Naive B cell (primary cell): ENCODE results near the gene SH3RF3. TPM values are rescaled to one million over a fixed set of nuclear protein-coding genes. Genes with fewer than 3 reads are reported as not detected.

Source experiments
- ATAC-seq, 2 donors: fragments of 150-1000 bp; cut with Tn5 transposase; 2 replicates each; pipeline ENCODE4 v1.10.0; 2021; ENCODE audit warnings: low read depth in 2 of 2, mild to moderate bottlenecking in 2 of 2, moderate library complexity in 2 of 2
- DNase-seq: peaks from one replicate; pipeline ENCODE4 v3.0.0; 2022
- H3K27ac Mint-ChIP-seq, 6 donors: one replicate each; pipeline ENCODE4 v1.8.0; 2020 to 2022; ENCODE audit warnings: mild to moderate bottlenecking in 6 of 6, mixed read lengths in 6 of 6, moderate library complexity in 5 of 6, inconsistent platforms in 2 of 6
- H3K27me3 Mint-ChIP-seq, 3 donors: one replicate each; pipeline ENCODE4 v1.8.0; 2021 to 2022; ENCODE audit warnings: mixed read lengths in 3 of 3, mild to moderate bottlenecking in 1 of 3
- H3K36me3 Mint-ChIP-seq, 2 donors: one replicate each; pipeline ENCODE4 v1.8.0; 2020 to 2022; ENCODE audit warnings: mixed read lengths in 2 of 2, inconsistent platforms in 1 of 2, mild to moderate bottlenecking in 1 of 2
- H3K4me1 Mint-ChIP-seq, 3 donors: one replicate each; pipeline ENCODE4 v1.8.0; 2020 to 2022; ENCODE audit warnings: mixed read lengths in 3 of 3, inconsistent platforms in 1 of 3, mild to moderate bottlenecking in 1 of 3, moderate library complexity in 1 of 3
- H3K4me3 Mint-ChIP-seq, 8 donors: one replicate each; pipeline ENCODE4 v1.8.0; 2020 to 2022; ENCODE audit warnings: mild to moderate bottlenecking in 8 of 8, mixed read lengths in 8 of 8, moderate library complexity in 8 of 8, inconsistent platforms in 2 of 8
- H3K9me3 Mint-ChIP-seq, 7 donors: one replicate each; pipeline ENCODE4 v1.8.0; 2020 to 2022; ENCODE audit warnings: mixed read lengths in 7 of 7, mild to moderate bottlenecking in 5 of 7, inconsistent platforms in 2 of 7, moderate library complexity in 1 of 7
- polyA plus RNA-seq, 6 donors: library from polyadenylated mRNA; unstranded; fragments of 300-500 nt; fragmentation: Illumina TruSeq; gene quantifications; one replicate each; pipeline ENCODE4 v1.2.3, GENCODE V29; 2021; ENCODE audit warnings: low read depth in 6 of 6

Gene SH3RF3
- polyA plus RNA-seq, 6 donors from 2014 or later = 0.05 to 0.76 (median 0.64) TPM; not detected in 1

DNA sequence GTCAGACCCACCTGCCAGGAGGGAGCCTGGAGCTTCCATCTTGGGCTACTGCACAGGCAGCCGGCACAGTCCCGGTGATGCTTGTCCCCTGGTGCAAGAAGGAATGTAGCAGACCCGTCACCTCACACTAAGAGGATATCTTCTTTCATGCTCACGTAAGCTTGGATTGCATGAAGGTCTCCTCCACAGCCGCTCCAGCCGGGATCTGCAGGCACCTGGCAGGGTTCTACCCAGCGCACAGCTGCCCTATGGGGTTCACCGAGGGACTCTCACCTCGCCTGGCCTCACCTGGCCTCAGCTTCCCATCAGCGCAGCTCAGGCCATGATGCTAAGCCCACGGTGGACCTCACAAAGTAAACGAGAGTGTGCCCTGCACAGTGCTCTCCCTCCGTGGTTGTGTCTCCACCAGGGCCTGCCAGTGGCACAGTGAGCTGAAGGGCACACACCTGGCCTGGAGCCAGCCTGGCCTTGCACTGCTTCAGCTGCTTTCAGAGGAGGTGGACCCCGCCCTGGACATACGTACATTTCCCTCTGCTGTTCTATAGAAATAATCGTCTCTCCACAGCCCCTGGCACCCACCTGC is 245.6 kb downstream of the SH3RF3 start:
- H3K9me3 Mint-ChIP-seq = no peaks in the 10 kb centered on the region
- DNase-seq = no peak

DNA sequence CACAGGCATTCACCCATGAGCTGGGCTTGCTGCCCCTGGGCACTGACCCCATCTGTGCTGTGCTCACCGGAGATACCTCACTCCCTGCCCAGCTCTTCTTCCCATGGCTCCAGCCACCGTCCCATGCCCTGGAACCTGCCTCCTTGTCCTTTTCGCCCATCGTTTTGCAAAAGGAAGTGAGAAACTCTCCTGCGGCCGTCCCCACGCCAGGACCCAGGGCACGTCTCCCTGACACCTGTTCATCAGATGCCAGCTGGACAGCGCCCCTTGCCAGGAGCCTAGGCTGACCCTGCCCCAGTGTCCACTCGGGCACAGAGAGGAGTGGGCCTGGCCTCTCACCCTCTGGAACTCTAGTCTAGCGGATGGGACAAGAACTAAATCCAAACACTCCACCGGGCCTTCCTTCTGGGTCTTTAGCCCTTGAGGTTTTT is 246.1 kb downstream of the SH3RF3 start:
- no peak for DNase-seq
- Mint-ChIP-seq H3K36me3 (no peaks in the 10 kb centered on the region), H3K27me3 (no peaks in the 10 kb centered on the region), H3K4me3 (no peak overlapping the region), H3K27ac (no peak overlapping the region), H3K9me3 (no peaks in the 10 kb centered on the region), H3K4me1 (no peaks in the 10 kb centered on the region)
- no peak for ATAC-seq

More for the DNA sequence above, 245.6 kb downstream of the SH3RF3 start:
- Mint-ChIP-seq H3K4me3 (no peak overlapping the region), H3K36me3 (no peaks in the 10 kb centered on the region), H3K27me3 (no peaks in the 10 kb centered on the region), H3K27ac (no peak overlapping the region), H3K4me1 (no peaks in the 10 kb centered on the region)
- no peak for ATAC-seq

DNA sequence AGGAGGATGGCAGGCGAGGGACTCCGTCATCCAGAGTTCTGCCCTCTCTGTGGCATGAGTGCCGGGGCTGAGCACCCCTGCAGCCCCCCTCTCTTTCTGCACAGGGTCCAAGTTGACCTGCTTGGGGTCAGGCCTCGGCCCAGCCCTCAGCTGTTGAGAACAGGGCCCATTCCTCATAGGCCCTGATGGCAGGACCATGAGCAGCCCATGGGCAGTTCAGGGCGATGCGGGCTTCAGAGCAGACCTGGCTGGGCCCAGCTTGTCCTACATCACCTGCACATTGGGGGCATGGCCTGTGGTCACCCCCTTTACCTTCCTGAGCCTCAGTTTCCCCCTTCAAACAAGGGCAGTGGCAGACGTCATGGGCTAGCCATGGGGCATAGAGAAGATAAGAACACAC is 246.7 kb downstream of the SH3RF3 start:
- ATAC-seq (no peak), DNase-seq (no peak)
- no peaks in the 10 kb centered on the region for H3K4me1 Mint-ChIP-seq
- no peaks in the 10 kb centered on the region for H3K27me3 Mint-ChIP-seq
- no peak overlapping the region for H3K4me3 Mint-ChIP-seq
- no peaks in the 10 kb centered on the region for H3K36me3 Mint-ChIP-seq
- no peaks in the 10 kb centered on the region for H3K9me3 Mint-ChIP-seq
- no peak overlapping the region for H3K27ac Mint-ChIP-seq

DNA sequence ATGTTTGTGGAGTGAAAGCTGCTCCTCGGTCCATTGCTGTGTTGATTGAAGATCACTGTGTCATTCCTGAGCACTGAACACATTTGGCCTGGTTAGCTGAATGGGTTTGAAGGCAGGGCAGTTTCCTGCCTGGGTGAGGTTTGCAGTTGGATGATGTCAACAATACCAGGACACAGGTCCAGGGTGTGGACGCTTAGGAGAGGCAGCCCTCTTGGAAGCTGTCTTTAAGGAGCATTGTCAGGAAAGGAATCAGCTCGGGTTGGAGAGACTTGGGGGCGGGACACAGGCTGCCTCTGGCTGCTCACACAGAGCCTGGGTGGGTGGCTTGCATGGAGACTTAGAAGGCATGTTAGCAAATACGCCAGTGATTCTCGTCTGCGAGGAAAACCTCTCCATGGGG is 247.1 kb downstream of the SH3RF3 start:
- ATAC-seq = no peak
- DNase-seq = no peak
- H3K9me3 Mint-ChIP-seq = no peaks in the 10 kb centered on the region
- H3K4me3 Mint-ChIP-seq = no peak overlapping the region
- no peaks in the 10 kb centered on the region for H3K36me3 Mint-ChIP-seq
- H3K27me3 Mint-ChIP-seq = no peaks in the 10 kb centered on the region
- H3K27ac Mint-ChIP-seq = no peak overlapping the region
- no peaks in the 10 kb centered on the region for H3K4me1 Mint-ChIP-seq

DNA sequence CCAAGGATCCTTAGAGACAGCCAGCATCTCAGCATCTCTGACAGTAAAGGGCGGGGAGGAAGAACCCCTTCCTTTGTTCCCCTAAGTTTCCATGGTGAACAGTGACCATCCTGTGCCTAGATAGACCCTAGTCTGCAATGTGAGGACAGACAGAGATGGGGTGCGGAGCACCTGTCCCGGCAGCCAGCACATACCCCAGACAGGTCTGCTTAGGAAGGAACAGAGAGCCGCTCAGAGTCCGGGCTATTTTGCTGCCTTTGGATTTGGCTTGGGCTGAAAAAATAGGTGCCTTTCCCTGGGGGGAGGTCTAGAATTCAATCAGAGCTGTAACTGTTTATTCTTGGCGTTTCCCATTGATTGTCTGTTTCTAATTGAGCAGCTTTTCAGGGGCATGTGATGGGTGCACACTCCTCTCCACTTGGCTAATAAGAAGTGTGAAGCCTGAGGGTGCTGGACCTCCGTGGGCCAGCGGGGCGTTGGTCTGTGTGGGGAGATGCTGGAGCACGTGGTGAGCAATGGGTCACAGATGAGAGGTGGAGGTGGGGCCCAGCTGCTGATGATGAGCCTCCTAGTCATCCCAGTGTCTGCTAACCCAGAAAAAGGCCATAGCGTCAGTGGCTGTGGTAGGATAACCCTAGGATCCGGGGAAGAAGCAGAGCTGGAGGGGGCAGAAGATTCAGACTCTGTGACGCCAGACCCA is 247.9 kb downstream of the SH3RF3 start:
- no peaks in the 10 kb centered on the region for H3K9me3 Mint-ChIP-seq
- H3K27me3 Mint-ChIP-seq = no peaks in the 10 kb centered on the region
- ATAC-seq (no peak), DNase-seq (no peak)
- peak overlapping the region in 1 of 6 donors; percentile 73 for H3K27ac Mint-ChIP-seq
- no peaks in the 10 kb centered on the region for H3K4me1 Mint-ChIP-seq
- H3K4me3 Mint-ChIP-seq = no peak overlapping the region
- no peaks in the 10 kb centered on the region for H3K36me3 Mint-ChIP-seq

DNA sequence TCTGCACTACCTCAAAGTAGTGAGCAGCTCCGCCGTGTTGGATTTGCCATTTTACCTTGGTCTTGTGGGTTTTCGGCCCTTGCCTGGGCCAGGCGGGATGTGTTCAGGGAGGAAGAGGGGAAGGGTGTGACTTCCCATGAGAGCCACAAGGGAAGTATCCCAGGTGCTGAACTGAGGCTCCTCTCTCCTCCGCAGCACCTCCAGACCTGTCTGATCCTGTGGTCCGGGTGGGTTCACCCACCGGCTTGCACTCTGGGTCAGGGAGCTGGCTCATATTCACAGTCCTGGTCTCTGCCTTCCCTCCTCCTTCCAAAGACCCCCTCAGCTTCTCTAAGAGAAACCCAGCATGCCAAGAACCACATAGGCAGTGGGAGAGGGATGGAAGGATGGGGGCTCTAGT is 249.0 kb downstream of the SH3RF3 start:
- no peaks in the 10 kb centered on the region for H3K9me3 Mint-ChIP-seq
- no peaks in the 10 kb centered on the region for H3K36me3 Mint-ChIP-seq
- no peaks in the 10 kb centered on the region for H3K4me1 Mint-ChIP-seq
- ATAC-seq (no peak), DNase-seq (no peak)
- H3K27me3 Mint-ChIP-seq = no peaks in the 10 kb centered on the region
- H3K4me3 Mint-ChIP-seq = no peak overlapping the region
- no peak overlapping the region for H3K27ac Mint-ChIP-seq

DNA sequence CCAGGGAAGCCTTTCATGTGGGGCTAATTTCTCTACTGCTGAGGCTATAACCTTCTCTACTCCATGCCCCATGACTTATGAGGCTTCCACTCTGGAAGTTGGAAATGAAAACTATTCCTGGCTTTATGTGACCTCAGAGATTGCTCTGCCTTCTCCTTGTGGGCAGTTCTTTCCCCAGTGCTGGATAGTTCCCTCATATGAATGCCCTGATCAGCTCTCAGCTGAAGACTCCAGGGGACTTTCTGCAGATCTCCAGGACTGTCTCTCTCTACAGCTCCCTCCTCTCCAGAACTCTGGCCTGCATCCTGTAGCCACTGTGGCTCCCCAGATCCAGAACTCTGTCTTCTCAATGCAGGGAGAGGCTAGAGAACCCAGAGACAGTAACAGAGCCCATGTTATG is 249.7 kb downstream of the SH3RF3 start:
- H3K27ac Mint-ChIP-seq = no peak overlapping the region
- no peaks in the 10 kb centered on the region for H3K9me3 Mint-ChIP-seq
- no peak for DNase-seq
- H3K4me1 Mint-ChIP-seq = no peaks in the 10 kb centered on the region
- H3K36me3 Mint-ChIP-seq = no peaks in the 10 kb centered on the region
- H3K4me3 Mint-ChIP-seq = peak overlapping the region in 1 of 8 donors; percentile 32
- no peak for ATAC-seq
- no peaks in the 10 kb centered on the region for H3K27me3 Mint-ChIP-seq

DNA sequence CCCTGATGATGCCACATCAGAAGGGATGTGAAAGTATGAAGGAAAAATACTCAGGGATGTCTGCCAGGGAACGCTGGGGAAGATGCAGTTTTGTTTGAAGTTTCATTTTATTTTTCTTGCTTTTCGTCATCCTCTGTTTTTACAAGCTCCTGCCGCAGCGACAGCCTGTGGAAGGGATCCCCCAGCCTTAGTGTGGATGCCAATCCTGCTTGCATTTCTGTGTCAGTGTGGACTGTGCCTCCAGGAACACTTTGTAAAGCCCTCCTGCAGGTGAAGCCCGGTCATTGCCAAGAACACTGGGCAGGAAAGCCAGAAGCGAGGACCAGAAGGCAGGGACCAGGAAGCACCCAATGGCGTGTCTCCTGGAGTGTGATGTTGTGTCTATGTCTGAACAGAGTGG is 250.5 kb downstream of the SH3RF3 start:
- DNase-seq (no peak), ATAC-seq (no peak)
- H3K9me3 Mint-ChIP-seq = no peaks in the 10 kb centered on the region
- no peaks in the 10 kb centered on the region for H3K4me1 Mint-ChIP-seq
- no peak overlapping the region for H3K27ac Mint-ChIP-seq
- H3K36me3 Mint-ChIP-seq = no peaks in the 10 kb centered on the region
- H3K4me3 Mint-ChIP-seq = no peak overlapping the region
- H3K27me3 Mint-ChIP-seq = no peaks in the 10 kb centered on the region

DNA sequence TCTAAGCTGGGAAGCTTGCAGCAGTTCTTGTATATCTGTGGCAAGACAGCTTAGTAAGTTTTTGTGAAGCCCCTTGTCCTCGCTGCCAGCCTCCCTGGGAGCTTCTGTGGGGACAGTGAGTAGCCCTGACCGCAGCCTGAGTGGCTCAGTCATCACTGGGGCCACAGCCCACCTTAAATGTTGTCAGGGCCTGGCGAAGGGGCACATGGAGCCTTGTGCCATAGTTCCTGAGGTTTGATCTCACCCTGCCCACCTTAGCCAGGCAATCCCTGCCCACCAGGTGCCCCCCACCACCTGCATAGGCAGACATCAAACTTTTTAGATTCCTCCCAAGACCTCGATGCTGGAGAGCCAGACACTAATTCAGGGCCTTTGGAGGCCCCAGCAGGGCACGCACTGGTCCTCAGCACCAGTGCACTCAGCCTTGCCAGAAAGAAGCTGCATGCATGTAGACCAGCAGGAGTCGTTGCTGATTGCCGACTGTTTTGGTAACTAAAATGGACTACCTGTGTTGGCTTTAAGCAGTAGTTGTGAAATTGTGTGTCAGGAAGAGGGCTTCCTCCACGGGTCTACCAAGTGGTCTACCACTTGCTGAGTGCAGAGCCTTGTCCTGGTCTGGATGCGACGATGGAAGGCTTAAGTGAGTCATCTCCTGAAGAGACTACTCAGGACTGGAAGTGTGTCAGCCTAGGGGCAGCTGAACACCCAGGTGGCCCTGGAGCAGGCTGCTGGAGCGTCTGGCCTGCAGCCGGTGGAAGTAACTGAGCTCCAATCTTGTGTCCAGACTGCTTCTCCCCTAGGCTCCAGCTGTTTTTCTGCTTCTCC is 251.7 kb downstream of the SH3RF3 start:
- Mint-ChIP-seq H3K36me3 (no peaks in the 10 kb centered on the region), H3K4me1 (no peaks in the 10 kb centered on the region), H3K27ac (no peak overlapping the region), H3K27me3 (no peaks in the 10 kb centered on the region), H3K9me3 (no peaks in the 10 kb centered on the region), H3K4me3 (no peak overlapping the region)
- DNase-seq (no peak), ATAC-seq (no peak)

DNA sequence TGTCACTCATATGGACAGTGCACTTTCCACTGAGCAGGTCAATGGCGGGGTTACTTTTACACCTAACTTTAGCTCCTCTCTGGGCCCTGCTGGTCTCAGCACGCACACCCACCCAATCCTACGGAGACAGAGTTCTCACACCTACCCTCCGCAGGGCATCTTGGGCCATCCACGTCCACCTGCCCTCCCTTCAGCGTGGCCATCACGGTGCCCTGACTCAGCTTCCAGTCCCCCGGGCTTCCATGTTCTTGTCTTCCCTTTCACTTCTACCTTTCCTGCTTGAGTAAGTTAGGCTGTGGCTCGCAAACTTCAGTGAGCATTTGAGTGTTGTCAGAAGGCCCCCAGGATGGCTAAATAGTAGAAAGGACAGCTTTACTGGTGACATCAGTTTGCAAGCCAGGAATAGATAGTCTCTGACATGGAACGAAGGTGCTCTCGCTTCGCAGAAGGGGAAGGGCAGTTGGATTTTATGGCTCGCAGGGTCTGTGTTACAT is 252.4 kb downstream of the SH3RF3 start:
- ATAC-seq (no peak), DNase-seq (no peak)
- no peak overlapping the region for H3K27ac Mint-ChIP-seq
- no peak overlapping the region for H3K4me3 Mint-ChIP-seq
- no peaks in the 10 kb centered on the region for H3K36me3 Mint-ChIP-seq
- no peaks in the 10 kb centered on the region for H3K27me3 Mint-ChIP-seq
- no peaks in the 10 kb centered on the region for H3K4me1 Mint-ChIP-seq
- H3K9me3 Mint-ChIP-seq = no peaks in the 10 kb centered on the region

DNA sequence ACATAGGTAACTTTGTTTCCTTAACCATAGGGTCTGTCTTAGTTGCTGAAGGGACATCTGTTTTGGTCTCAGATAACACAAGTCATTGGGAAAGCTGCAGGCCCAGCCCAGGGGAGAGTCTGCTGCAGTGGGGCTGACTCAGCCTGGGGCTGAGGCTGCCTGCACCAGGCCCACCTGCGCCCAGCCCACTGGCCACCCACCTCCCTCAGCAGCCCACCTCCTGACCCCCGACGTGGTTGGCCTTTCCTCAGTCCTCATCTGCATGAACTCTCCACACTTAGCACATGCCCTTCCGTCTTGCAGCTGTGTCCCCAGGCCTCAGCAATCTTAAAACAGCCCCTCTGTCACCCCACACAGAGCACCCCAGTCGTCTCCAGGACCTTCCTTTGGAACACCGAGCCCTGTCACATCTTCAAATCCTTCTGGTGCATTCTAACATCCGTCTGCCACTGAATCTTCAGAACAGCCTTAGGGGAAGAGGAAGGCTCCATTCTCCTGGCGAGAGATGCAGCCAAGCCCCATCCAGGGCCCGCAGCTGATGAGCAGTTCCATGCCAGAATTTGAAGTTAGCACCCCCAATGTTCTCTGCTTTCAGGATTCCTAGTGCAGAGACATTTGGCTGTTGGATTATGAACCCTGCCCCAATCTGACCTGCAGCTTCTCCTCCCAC is 253.4 kb downstream of the SH3RF3 start:
- no peaks in the 10 kb centered on the region for H3K4me1 Mint-ChIP-seq
- no peak for DNase-seq
- ATAC-seq = no peak

DNA sequence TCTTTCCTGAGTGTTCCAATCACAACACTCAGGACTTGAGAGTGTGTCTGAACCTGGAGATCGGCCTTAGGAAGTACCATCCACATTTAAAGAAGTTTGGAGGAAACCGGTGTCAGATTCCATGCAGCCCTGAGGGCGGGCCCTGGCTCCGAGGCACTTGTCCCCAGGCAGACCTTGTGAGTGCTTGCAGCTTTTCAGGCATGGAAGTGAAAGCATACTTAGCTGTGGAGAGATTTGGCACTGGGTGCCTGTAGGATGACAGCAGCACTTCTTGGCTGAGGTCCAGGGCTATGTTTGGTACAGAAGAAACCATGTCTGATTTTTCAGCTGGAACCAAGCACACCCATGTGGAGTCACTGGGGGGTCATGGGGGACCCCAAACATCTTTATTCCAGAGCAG is 253.9 kb downstream of the SH3RF3 start:
- ATAC-seq = no peak
- no peak overlapping the region for H3K4me3 Mint-ChIP-seq
- H3K36me3 Mint-ChIP-seq = no peaks in the 10 kb centered on the region
- H3K27ac Mint-ChIP-seq = no peak overlapping the region
- no peak for DNase-seq
- H3K4me1 Mint-ChIP-seq = no peaks in the 10 kb centered on the region
- H3K27me3 Mint-ChIP-seq = no peaks in the 10 kb centered on the region
- H3K9me3 Mint-ChIP-seq = peaks cover 0 to 2% (median 0%) of the 10 kb centered on the region in 7 donors

More for the DNA sequence above, 253.4 kb downstream of the SH3RF3 start:
- Mint-ChIP-seq H3K9me3 (peaks cover 0 to under 1% (median 0%) of the 10 kb centered on the region in 7 donors), H3K4me3 (no peak overlapping the region), H3K27me3 (no peaks in the 10 kb centered on the region), H3K36me3 (no peaks in the 10 kb centered on the region), H3K27ac (no peak overlapping the region)

DNA sequence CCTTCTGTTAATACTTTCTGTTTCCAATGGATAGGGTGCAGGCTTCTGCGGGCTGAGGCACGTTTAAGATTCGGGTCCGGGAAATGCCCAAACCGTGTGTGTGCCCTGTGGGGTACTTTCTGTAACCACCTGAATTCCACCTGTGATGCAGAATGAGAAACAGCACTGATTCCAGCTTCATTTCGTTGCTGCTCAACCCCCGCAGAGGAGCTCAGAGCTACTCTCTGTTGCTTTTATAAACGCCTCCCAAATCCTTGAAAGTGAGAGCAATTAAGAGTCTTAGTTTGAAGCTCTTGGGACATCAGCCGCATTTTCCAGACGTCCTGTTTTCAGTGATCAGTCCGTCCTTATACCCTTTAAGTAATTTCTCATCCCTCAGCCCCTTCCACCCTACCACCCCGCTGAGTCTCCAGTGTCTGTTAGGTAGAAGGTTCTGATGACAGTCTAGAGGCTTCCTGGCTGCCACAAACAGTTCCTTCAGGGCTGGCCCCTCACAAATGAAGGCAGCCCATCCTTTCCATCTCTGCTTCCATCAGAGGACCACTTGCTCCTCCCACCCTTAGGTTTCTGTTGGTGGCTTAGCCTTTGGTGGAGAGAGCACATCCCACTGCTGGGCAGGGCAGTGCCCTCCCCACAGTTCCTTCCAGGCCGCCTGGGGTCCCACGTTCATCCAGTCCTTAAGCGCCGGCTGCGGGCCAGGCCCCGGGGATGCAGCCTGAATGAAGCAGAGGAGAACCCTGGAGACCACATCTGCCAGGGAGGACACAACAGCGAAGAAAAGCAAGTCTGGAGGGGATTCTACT is 254.7 kb downstream of the SH3RF3 start:
- H3K27ac Mint-ChIP-seq = peak overlapping the region in 1 of 6 donors; percentile 20
- H3K4me1 Mint-ChIP-seq = no peaks in the 10 kb centered on the region
- no peak for DNase-seq
- no peaks in the 10 kb centered on the region for H3K36me3 Mint-ChIP-seq
- H3K9me3 Mint-ChIP-seq = peaks cover 0 to 2% (median 0%) of the 10 kb centered on the region in 7 donors
- H3K27me3 Mint-ChIP-seq = no peaks in the 10 kb centered on the region
- H3K4me3 Mint-ChIP-seq = no peak overlapping the region
- ATAC-seq = no peak
